Tibial artery (tissue), 4 donors: Measurements from ENCODE around the gene EML3.

Source experiments
- DNase-seq, 2 donors: peaks; one replicate each; pipeline ENCODE4 v3.0.0-alpha.2; 2019
- H3K27ac ChIP-seq, 2 donors: fragments of 200-600 bp; sonication (generic) in 1 of 2; 1 replicate in 1 of 2; 2 replicates in 1 of 2; pipeline ENCODE4 v1.5.1; 2018 to 2019; ENCODE audit warnings: mild to moderate bottlenecking in 1 of 2
- H3K27me3 ChIP-seq, 2 donors: fragments of 200-600 bp; sonication (generic) in 1 of 2; one replicate each; pipeline versions ENCODE4 v1.5.1 to v1.6.0; 2016 to 2019
- H3K36me3 ChIP-seq, 3 donors: fragments of 200-600 bp; sonication (generic) in 2 of 3; one replicate each; pipeline ENCODE4 v1.5.1; 2016 to 2019; ENCODE audit warnings: mild to moderate bottlenecking in 2 of 3
- H3K4me1 ChIP-seq, 4 donors: fragments of 200-600 bp; sonication (generic) in 2 of 4; 1 replicate in 3 of 4; 2 replicates in 1 of 4; pipeline ENCODE4 v1.5.1; 2016 to 2019
- H3K4me3 ChIP-seq, 2 donors: fragments of 200-600 bp; sonication (generic) in 1 of 2; 1 replicate in 1 of 2; 2 replicates in 1 of 2; pipeline ENCODE4 v1.5.1; 2018 to 2019; ENCODE audit warnings: mild to moderate bottlenecking in 2 of 2
- H3K9me3 ChIP-seq, 3 donors: fragments of 200-600 bp; sonication (generic) in 1 of 3; one replicate each; pipeline ENCODE4 v1.5.1; 2016 to 2019
- CTCF ChIP-seq, 2 experiments: fragments of 200-600 bp in 1 of 2; fragments of 450-650 bp in 1 of 2; IDR thresholded peaks; one replicate each; pipeline ENCODE4 v1.5.1; 2017 to 2019; ENCODE audit warnings: antibody characterized with exemption in 2 of 2, mild to moderate bottlenecking in 1 of 2, moderate library complexity in 1 of 2
- intact Hi-C: fragments of 100-400 bp; cut with DNase I; formaldehyde crosslinking; loops from one replicate; pipeline ENCODE4 v1.15.0; 2023; ENCODE audit warnings: low total_unique reads

Gene EML3

GRCh38 chr11:62645946-62646824 is 33.6 kb upstream of the EML3 start, which contains the start of gene GANAB:
Gene GANAB (minus strand): TSS chr11:62646613. CDS start chr11:62646599, 14 bp downstream.
- Histone ChIP-seq H3K27me3 (no peaks in the 10 kb centered on the region), H3K27ac (peak within 1 kb of the TSS; percentile 95 to 99), H3K9me3 (no peaks in the 10 kb centered on the region), H3K36me3 (peaks cover 32 to 58% (median 35%) of the 10 kb centered on the region in 3 donors), H3K4me1 (peaks cover 0 to 35% (median 25%) of the 10 kb centered on the region in 4 donors), H3K4me3 (peak within 1 kb of the TSS; percentile 89 to 100)
- peak; percentile 99 to 100 for DNase-seq
- intact Hi-C loops = no loop called here
- TF ChIP-seq CTCF (IDR thresholded peaks at IDR 0.05) = no peak

- intact Hi-C loops = no loop called here
- no peak for TF ChIP-seq CTCF (IDR thresholded peaks at IDR 0.05)
- Histone ChIP-seq H3K4me3 (peak overlapping the region; percentile 89 to 100), H3K4me1 (peaks cover 0 to 35% (median 25%) of the 10 kb centered on the region in 4 donors), H3K27me3 (no peaks in the 10 kb centered on the region), H3K27ac (peak overlapping the region; percentile 95 to 99), H3K36me3 (peaks cover 32 to 55% (median 35%) of the 10 kb centered on the region in 3 donors), H3K9me3 (no peaks in the 10 kb centered on the region)
- no peak for DNase-seq
These were observed 33.0 kb upstream of the EML3 start for GRCh38 chr11:62645671-62645945.

- DNase-seq = no peak
- intact Hi-C loops = no loop called here
- Histone ChIP-seq H3K4me1 (peaks cover 0 to 35% (median 25%) of the 10 kb centered on the region in 4 donors), H3K9me3 (no peaks in the 10 kb centered on the region), H3K27me3 (no peaks in the 10 kb centered on the region), H3K36me3 (peaks cover 33 to 49% (median 33%) of the 10 kb centered on the region in 3 donors), H3K4me3 (no peak overlapping the region), H3K27ac (no peak overlapping the region)
- no peak for TF ChIP-seq CTCF (IDR thresholded peaks at IDR 0.05)
These were observed 31.6 kb upstream of the EML3 start for GRCh38 chr11:62644220-62644619.

GRCh38 chr11:62632492-62632891 is 19.9 kb upstream of the EML3 start:
- TF ChIP-seq CTCF (IDR thresholded peaks at IDR 0.05) = no peak
- no peaks in the 10 kb centered on the region for H3K27me3 ChIP-seq
- no peaks in the 10 kb centered on the region for H3K4me1 ChIP-seq
- intact Hi-C loops = no loop called here
- DNase-seq = no peak
- peaks cover 80 to 99% (median 95%) of the 10 kb centered on the region in 3 donors for H3K36me3 ChIP-seq
- no peak overlapping the region for H3K4me3 ChIP-seq
- no peak overlapping the region for H3K27ac ChIP-seq
- H3K9me3 ChIP-seq = no peaks in the 10 kb centered on the region

- no peak for TF ChIP-seq CTCF (IDR thresholded peaks at IDR 0.05)
- peaks cover 70 to 82% (median 78%) of the 10 kb centered on the region in 3 donors for H3K36me3 ChIP-seq
- H3K27ac ChIP-seq = no peak overlapping the region
- no peaks in the 10 kb centered on the region for H3K27me3 ChIP-seq
- intact Hi-C loops = no loop called here
- H3K4me1 ChIP-seq = peaks cover 0 to 1% (median 0%) of the 10 kb centered on the region in 4 donors
- no peak overlapping the region for H3K4me3 ChIP-seq
- H3K9me3 ChIP-seq = no peaks in the 10 kb centered on the region
- DNase-seq = no peak
These were observed 15.1 kb upstream of the EML3 start for GRCh38 chr11:62627713-62628112.
